Measurements from ENCODE around the gene COMMD7.
"Not testable (repeated sequence)": the region's sequence is repeated elsewhere in the genome, so short reads cannot be mapped to it uniquely, and the experiment has no call there.

Gene COMMD7

DNA sequence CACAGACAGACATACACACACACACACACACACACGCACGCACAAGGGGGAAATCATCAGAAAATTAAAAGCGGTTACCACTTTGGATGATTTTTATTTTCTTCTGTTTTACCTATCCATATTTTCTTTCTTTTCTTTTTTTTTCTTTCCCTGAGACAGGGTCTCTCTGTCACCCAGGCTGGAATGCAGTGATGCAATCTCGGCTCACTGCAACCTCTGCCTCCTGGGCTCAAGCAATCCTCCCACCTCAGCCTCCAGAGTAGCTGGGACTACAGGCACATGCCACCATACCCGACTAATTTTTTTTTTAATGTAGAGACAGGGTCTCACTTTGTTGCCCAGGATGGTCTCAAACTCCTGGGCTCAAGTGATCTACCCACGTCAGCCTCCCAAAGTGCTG is 14.8 kb downstream of the COMMD7 start:
- not testable (repeated sequence) for DNase-seq

DNA sequence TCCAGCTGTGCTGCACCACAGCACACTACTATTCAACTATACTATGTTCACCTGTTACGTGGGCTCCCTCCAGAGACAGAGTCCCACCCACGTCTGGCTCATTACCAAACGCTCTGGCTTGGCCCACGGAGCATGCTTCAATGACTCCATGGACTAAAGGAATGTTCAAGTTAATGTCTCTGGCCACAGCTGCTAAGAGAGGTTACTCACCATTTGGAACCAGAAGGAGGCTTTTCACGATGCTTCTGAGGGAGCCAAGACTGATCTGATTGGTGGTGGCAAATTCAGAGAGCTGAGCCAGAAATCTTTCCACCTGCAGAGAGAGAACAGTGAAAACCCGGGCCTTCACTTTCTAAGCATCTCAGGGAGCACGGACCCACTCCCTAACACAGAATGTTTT is 15.6 kb downstream of the COMMD7 start:
- no peak for DNase-seq

DNA sequence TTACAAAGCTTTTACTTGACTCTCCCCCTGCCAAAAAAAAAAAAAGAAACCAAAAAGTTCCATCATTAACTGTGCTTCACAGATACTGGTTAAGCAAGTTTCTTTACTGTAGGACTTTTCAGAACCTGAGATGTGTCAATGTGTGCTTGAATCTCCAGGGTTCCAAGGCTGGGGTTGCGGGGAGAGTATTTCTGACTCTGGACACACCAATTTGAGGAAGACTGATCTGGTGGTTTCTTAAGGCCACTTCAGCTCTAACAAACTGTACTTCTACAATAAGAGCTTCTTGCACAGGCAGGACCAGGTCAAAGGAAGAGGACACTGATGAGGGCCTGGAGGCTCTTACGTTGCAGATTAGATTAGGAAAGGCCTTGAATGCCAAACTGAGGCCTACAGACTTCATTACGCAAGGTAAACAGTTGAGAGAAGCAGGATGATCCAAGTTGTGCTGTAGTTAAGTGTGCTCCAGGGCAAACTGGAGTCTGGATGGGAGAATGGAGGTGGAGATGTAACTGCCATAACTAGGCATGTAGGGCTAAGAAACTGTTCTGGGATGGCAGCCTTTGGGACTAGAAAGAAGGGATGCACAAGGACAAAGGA is 24.4 kb downstream of the COMMD7 start:
- DNase-seq, result peak in 1 of 4 experiments; percentile 23

DNA sequence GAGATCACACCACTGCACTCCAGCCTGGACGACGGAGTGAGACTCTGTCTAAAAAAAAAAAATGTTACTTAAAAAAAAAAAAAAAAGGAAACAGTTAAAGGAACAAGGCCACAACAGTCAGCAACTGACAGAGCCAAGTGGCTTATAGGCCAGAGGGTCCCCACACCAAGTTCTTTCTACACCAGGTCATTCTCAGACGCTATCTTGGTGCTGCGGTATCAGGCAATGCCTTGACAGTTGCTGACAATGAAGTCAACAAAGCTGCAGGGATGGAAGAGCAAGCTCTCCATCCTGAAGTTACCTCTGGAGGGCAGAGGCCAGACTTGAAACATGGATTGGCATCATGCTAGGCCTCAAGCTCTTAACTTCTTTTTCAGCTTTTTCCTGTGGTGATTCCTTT is 31.9 kb downstream of the COMMD7 start:
- peak in 1 of 4 experiments; percentile 14 for DNase-seq

DNA sequence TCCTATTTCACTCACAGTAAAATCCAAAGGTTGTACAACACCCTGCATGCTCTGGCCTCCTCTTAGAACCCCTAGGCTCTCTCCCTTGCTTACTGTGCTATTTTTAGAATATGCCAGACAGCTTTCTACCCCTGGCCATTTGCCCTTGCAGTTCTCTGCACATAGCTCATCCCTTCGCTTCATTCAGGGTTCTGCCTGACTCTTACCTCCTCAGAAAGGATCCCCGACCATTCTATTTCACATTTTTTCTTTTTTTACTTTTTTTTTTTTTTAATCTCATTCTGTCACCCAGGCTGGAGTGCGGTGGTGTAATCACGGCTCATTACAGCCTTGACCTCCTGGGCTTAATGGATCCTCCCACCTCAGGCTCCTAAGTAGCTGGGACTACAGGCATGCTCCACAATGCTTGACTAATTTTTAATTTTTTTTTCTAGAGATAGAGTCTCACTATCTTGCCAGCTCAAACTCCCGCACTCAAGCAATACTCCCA is 33.6 kb downstream of the COMMD7 start:
- DNase-seq, result no peak

DNA sequence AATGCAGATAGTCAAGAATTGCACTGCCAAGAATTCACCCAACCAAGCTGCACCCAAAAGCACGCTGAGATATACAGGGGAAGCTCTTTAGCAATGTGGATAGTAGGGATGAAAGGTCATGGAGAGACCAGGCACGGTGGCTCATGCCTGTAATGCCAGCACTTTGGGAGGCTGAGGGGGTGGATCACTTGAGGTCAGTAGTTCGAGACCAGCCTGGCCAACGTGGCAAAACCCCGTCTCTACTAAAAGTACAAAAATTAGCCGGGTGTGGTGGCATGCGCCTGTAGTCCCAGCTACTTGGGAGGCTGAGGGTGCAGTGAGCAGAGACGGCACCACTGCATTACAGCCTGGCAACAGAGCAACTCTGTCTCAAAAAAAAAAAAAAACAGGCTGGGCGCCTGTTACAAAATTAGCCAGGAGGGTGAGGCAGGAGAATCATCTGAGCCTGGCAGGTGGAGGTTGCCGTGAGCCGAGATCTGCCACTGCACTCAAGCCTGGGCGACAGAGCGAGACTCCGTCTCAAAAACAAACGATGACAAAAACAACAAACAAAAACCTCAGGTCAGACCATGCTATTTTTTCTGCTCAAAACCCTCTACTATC is 34.1 kb downstream of the COMMD7 start:
- DNase-seq, result not testable (repeated sequence)

DNA sequence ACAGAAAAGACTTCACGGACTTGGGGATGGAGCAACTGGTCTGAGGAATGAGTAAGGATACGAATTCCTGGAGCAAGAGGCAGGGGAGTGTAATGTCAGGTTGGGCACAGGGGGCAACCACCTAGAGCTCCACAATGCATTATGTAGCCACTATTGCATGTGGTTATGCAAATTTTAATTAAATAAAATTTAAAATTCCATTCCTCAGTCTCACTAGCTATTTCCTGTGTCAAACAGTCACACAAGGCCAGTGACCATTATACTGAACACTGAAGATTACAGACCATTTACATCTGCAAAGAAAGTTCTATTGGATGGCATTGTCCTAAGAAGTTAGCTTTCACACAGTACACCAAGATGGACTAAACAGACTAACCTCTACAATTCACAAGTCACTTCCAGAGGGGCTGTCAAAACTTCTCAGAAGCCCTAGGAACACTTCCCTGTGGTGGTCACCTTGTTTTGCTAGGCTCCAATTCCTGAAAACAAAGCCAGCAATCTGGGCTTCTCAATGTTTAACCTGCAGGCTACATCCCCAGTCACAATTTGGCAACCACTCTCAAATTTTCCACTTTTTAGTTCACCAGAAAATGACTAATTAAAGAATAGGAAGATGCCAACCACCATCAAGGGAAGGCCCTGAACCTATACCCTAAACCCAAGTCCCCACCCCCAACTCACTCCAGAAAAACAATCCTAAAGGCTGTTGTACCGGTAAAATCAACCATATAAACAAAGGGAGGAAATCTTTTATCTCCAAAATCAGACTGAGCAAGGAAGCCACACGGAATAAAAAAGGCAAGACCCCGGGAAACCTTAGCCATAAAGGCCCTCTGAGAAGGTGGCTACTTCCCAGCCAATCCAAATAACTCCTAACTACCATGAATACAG is 35.3 kb downstream of the COMMD7 start:
- DNase-seq, result no peak

DNA sequence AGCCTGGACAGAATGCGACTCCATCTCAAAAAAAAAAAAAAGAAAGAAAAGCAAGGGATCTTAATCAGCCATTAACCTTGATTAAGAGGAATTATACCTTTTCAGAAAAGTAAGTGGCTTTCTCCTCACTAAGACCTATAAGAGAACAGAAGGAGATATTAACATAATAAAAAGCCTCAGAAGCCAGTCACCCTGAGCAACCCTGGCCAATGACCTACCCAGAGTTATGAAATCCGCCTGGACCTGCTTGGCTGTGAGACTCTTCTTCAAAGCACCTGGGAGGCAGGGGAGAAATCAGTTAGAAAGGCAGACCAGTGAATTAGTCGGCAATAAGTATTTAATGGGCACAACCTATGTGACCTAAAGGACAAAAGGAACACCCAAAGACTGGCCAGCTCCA is 36.8 kb downstream of the COMMD7 start:
- no peak for DNase-seq

DNA sequence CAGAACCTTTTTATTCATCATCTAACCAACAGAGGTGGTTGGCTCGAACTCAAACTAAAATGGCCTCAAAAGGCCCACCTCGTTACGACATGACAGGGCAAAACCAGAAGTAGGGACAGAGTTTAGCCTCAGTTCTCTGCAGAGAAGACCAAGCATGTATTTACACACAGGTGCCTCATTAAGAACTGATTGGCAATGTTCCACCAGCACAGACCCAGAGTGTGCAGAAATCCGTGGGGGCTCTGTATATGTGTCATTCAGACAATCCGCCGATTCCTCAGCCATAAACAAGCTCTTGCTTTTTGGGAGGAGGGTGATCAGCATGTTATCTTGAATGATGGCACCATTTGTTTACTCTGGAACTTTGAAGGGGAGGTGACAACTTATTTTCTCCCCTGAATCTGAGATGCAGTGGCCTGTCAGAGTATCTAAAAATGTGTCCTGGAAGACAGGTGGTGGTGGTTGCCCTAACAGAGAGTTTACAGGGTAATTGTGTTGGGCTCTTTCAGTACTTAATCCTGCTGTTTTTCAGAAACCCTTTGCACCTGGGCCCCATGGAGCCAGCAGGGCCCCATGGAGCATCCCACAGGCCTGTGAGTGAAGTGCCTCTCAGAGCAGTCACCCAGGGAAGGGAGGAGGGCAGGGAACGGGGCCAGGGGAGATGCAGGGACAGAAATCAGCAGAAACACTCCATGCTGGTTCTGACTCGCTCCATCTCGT is 40.4 kb downstream of the COMMD7 start:
- no peak for DNase-seq

DNA sequence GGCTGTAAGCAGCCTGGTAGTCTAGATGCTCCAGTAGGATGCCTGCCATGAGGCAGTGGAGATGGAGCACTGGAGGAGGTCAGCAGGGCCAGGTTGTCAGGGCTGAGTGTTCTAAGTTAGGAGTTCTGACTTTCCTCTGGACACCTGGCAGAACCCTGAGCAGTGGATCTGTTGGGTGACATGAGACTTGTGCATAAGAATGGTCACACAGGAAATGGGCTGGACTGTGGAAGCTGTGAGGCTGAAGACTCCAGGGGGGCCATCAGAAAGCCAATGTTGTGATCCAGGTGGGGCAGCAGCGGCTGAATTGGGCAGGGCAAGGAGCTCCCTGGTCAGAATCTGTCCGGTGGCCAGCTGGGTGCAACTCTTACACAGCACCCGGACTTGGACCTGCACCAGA is 45.7 kb downstream of the COMMD7 start:
- no peak for DNase-seq

DNA sequence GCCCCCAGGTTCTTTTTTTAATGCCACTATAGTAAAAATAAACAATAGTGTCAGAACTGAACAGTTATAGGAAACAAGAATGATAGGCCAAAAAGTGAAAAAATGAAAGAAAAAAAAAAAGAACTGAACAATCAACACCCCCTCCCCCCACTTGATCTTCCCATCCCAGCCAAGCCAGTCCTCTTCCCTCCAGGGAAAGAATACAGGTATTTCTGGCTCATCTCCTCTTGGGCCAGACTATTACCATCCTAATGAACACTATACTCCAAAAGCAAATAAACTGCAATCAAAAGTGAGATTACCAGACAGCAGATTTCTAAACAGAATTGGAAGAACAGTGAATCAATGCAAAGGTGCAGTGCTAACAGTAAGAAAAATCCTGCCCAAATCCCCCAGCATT is 48.2 kb downstream of the COMMD7 start:
- no peak for DNase-seq

DNA sequence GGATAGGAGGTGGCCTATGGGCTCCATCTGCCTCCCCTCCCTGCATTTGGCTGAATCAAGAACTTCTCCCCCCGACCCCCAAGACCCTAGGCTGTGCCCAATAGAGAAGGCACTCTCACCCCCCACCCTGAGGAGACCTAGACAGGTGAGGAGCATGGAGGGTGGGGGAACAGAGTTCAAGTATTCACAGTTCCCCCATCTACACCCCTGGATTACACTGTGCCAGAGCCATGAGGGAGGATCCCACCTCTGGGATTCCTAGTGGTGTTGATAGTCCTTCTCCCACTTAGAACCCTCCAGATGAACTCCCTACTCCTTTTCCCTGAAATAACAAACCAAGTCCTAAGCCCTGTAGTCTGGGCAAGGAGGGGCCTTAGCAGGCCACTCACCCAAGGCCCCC is 54.3 kb downstream of the COMMD7 start:
- DNase-seq, result not testable (repeated sequence)

DNA sequence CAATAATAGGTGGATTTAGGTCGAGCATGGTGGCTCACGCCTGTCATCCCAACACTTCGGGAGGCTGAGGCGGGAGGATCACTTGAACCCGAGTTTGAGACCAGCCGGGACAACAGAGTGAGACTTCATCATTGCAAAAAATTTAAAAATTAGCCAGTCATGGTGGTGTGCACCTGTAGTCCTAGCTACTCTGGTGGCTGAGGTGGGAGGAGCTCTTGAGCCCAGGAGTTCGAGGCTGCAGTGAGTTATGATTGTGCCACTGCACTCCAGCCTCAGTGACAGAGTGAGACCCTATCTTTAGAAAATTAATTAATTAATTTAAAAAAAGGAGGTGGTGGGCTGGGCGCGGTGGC is 56.1 kb downstream of the COMMD7 start:
- no peak for DNase-seq

DNA sequence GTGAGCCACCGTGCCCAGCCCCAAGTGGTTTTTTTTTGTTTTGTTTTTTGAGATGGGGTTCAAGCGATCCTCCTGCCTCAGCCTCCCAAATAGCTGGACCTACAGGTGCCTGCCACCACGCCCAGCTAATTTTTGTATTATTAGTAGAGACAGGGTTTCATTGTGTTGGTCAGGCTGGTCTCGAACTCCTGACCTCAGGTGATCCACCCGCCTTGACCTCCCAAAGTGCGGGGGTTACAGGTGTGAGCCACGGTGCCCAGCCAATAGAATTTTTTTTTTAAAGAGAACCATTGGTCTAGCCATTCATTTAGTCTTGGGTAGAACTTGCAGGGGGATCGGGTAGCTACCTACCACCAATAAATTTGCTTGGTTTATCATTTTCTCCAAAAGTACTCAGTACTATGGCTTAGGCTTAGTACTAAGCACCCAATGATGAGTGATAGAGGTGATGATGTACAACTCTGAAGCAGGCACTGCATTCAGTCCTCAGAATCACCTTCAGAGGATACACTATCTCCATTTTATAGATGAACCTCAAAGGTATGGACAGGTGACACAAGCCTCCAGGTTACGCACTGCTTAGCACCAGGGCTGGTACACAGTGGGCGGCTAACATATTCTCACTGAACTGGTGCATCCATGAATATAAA is 56.6 kb downstream of the COMMD7 start:
- no peak for DNase-seq

DNA sequence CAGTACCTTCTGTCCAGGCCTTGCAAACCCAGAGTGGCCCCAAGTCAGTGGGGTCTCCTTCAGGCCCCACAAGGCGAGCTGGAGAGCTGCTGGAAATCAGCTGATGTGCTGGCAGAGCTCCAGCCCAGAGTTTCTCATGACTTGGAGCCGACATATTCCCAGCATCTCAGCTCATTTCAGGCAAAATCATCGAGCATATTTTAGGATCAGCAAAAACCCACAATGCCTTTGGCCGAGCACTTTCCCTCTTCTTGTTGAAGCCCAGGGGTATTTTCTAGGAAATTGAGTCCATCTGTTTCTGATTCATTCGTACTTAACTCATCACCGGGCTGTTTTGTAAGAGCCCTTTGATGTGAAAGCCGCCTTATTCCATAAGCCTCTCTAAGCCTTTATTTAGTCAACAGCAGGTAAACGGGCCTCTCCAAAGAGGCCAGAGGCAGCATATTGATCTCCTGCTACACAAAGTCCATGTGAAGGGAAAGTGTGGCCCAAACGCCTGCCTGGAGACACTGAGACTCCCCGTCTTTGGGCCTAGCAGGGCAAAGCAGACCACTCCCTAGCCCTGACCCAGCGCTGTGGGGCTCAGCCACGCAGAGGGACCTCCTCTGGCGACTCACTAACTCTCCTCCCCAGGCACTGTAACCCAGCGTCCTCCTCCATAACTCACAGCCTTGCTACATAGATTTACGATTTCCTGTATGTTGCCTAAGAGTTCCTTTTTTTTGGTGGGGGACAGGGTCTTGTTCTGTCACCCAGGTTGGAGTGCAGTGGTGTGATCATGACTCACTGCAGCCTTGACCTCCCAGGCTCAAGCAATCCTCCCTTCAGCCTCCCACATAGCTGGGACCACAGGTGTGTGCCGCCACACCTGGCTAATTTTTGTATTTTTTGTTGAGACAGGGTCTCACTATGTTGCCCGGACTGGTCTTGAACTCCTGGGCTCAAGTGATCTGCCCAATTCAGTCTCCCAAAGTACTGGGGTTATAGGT is 57.4 kb downstream of the COMMD7 start:
- DNase-seq, result peak; percentile 21 to 67 (median 50)

DNA sequence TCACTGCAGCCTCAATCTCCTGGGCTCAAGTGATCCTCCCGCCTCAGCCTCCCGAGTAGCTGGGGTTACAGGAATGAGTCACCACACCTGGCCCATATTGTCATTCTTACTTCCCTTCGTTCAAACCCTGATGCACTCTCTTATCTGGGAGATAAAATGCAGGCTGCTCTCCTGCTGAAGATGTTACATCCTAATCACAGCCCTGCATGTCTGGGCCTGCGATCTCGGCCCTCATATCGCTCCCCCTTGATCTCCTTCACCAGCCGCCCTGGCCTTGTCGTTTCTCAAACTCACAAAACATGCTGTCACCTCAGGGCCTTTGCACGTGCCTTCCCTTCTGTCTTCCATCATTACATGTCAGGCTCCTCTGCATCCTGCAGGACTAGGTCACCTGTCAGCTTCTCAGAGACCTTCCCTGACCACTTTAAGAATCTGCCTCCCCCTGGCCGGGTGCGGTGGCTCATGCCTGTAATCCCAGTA is 60.7 kb downstream of the COMMD7 start:
- DNase-seq, result no peak

DNA sequence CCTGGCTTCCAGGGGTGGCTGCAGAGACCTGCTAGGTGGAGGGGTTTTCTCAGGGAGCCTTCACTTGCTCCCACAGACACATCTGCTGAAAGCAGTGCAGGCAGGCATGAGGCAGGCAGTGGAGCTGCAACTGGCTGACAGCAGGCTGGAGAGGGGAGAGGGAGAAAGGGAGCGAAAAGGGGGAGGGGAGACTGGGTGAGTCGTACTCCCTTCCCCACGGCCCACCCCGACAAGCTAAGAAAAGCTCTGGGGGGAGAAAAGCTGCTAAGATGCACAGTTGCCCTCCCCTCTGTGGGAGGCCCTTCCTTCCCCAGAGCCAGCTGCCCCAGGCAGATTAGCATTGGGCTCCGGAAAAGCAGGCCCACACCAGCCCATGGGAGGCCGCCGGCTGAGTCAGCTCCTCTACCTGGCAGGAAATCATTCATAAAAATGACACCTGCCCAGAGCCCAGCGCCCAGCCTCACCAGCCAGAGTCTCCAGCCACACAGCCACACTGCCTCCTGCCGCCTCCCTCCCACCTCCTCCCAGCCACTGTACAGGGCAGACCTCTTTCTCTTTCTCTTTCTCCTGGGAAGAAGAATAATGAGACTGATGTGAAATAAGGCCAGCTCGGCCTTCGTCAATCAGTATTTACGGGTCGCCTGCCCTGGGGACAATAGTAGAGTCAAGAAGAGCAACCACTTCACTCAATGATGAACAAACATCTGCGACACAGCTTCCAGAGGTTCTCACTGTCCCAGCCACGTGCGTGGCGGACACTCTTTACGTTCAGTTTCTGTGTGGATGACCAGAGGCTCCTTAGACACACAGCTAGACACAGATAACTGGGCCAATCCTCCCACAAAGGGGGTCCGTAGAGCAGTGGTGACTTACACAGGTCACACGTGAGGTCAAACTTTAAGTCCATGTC is 61.8 kb downstream of the COMMD7 start:
- peak in 3 of 4 experiments; percentile 21 to 41 (median 40) for DNase-seq

DNA sequence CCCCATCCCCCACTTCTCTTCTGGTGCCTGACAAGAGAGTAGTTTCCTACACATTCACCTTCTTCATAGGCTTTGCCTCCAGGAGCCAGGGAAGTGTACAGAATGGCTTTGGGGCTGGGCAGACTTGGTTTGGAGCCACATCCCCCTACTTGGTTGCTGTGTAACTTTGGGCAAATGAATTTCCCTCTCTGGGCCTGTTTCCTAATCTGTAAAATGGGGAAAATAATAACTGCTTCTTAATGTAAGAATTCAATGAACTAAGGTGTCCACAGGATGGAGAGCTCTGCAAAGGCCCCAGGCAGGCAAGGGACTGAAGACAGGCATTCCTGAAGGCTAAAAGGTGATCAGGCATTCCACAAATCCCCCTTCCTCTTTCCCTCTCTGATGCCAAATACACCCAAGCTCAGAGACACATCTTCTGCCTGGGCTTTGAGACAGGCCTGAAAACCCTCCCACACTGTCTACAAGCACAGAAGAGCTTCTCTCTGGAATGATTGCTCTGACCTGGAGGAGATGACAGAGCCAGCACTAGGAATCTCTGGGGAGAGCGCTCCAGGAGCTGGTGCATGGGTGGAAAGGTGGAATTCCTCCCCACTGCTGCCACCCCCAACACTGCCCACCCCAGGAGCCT is 62.6 kb downstream of the COMMD7 start:
- no peak for DNase-seq

DNA sequence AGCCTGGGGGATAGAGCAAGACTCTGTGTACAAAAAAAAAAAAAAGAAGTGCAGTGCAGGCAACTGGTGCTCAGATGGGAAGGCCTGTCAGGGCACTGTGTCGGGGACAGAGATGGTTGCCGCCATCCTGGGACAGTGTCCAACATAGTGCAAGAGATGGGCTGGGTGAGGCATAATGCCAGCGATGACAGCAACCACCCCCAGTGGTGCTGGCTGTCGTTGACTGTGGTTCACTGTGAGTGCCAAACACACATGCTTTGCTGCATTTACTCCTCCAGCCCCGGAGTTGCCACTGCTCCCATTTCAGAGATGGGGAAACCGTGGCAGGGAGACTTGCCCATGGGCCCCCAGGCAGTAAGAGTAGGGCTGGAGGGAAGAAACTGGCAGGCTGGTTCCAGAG is 64.3 kb downstream of the COMMD7 start:
- DNase-seq, result no peak

Data from suppressor macrophage (primary cell).